Prostate gland (tissue), 2 donors: ENCODE data around the gene TMEM106B.

ENCODE experiments used
- POLR2AphosphoS5 ChIP-seq: sonication (generic); formaldehyde crosslinking; IDR thresholded peaks from one replicate; pipeline ENCODE4 v1.6.1; 2017; ENCODE audit warnings: antibody characterized with exemption
- TF ChIP-seq, protein P1 (sequence below), 4 experiments: fragments of 200-600 bp in 2 of 4; fragments of 450-650 bp in 2 of 4; sonication (generic) in 2 of 4; IDR thresholded peaks; 1 replicate in 3 of 4; 2 replicates in 1 of 4; pipeline ENCODE4 v1.5.1; 2016 to 2019; ENCODE audit warnings: antibody characterized with exemption in 4 of 4, mild to moderate bottlenecking in 2 of 4, moderate library complexity in 2 of 4

DNA sequence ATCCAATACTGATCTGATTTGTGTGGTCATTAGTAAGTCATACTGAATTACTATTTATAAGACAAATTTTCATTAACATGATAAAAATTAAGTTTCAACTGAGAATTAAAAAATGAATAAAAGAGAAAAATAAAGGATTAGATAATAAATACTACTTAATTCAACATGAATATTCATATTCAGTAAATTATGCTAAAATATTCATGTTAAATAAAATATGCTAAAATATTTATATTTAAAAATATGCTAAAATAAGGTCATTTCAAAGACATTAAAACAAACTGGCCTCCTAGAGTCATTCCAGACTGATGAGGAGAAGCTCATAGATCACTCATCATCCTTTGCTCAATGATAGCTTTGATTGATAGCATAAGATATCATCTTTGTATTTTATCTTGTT is 16.7 kb upstream of the TMEM106B start:
- TF ChIP-seq POLR2AphosphoS5 = no peak
- TF ChIP-seq, protein P1, sequence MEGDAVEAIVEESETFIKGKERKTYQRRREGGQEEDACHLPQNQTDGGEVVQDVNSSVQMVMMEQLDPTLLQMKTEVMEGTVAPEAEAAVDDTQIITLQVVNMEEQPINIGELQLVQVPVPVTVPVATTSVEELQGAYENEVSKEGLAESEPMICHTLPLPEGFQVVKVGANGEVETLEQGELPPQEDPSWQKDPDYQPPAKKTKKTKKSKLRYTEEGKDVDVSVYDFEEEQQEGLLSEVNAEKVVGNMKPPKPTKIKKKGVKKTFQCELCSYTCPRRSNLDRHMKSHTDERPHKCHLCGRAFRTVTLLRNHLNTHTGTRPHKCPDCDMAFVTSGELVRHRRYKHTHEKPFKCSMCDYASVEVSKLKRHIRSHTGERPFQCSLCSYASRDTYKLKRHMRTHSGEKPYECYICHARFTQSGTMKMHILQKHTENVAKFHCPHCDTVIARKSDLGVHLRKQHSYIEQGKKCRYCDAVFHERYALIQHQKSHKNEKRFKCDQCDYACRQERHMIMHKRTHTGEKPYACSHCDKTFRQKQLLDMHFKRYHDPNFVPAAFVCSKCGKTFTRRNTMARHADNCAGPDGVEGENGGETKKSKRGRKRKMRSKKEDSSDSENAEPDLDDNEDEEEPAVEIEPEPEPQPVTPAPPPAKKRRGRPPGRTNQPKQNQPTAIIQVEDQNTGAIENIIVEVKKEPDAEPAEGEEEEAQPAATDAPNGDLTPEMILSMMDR (IDR thresholded peaks at IDR 0.05) = no peak
